ENCODE measurements around the gene GALNT2. TPM values are rescaled to one million over a fixed set of nuclear protein-coding genes. Genes with fewer than 3 reads are reported as not detected.

The GALNT2 gene
- total RNA-seq, 1 experiment from 2014 or later = 141 TPM

- no TSS peak for BruUV-seq (replicated peaks)
- TF ChIP-seq CTCF (IDR thresholded peaks at IDR 0.05; ENCODE audit: unreplicated experiment) = no peak
- H3K9me3 Mint-ChIP-seq (ENCODE audit: low read depth, unreplicated experiment) = no peaks in the 10 kb centered on the region
- H3K4me3 Mint-ChIP-seq (ENCODE audit: low read depth, unreplicated experiment) = no peak overlapping the region
- peaks cover 36% of the 10 kb centered on the region for H3K4me1 Mint-ChIP-seq (ENCODE audit: low read depth, unreplicated experiment)
- DNase-seq = no peak
- H3K36me3 Mint-ChIP-seq (ENCODE audit: insufficient read depth, unreplicated experiment) = peaks cover 7% of the 10 kb centered on the region
- no peak overlapping the region for H3K27ac Mint-ChIP-seq (ENCODE audit: unreplicated experiment)
- no peaks in the 10 kb centered on the region for H3K27me3 Mint-ChIP-seq (ENCODE audit: unreplicated experiment)
- intact Hi-C loops (cut with micrococcal nuclease; ENCODE audit: unreplicated experiment) = loop anchor here (5.0 to 10.0 kb wide), 2 partner anchors 142 to 204 kb away; no protein-coding TSS in a partner anchor
- CTCF ChIA-PET = no interaction called here
Observed at GRCh38 chr1:230308821-230309220, 241.8 kb downstream of the GALNT2 start.

- Mint-ChIP-seq H3K27ac (ENCODE audit: unreplicated experiment) (no peak overlapping the region), H3K9me3 (ENCODE audit: low read depth, unreplicated experiment) (no peaks in the 10 kb centered on the region), H3K27me3 (ENCODE audit: unreplicated experiment) (no peaks in the 10 kb centered on the region), H3K4me3 (ENCODE audit: low read depth, unreplicated experiment) (no peak overlapping the region), H3K36me3 (ENCODE audit: insufficient read depth, unreplicated experiment) (peaks cover 7% of the 10 kb centered on the region), H3K4me1 (ENCODE audit: low read depth, unreplicated experiment) (peaks cover 36% of the 10 kb centered on the region)
- intact Hi-C loops (cut with micrococcal nuclease; ENCODE audit: unreplicated experiment) = loop anchor here (1.0 to 10.0 kb wide), 5 partner anchors 142 to 1052 kb away; no protein-coding TSS in a partner anchor
- no peak for TF ChIP-seq CTCF (IDR thresholded peaks at IDR 0.05; ENCODE audit: unreplicated experiment)
- CTCF ChIA-PET = interaction anchor here (0.6 kb wide), 1 partner anchor 776 kb away, joined by 5 read pairs; no protein-coding TSS in a partner anchor
- no TSS peak for BruUV-seq (replicated peaks)
- no peak for DNase-seq
Observed at GRCh38 chr1:230309646-230310177, 242.7 kb downstream of the GALNT2 start.

GRCh38 chr1:230310381-230311163, 243.5 kb downstream of the GALNT2 start:
- peak; percentile 79 for TF ChIP-seq CTCF (IDR thresholded peaks at IDR 0.05; ENCODE audit: unreplicated experiment)
- no peak overlapping the region for H3K4me3 Mint-ChIP-seq (ENCODE audit: low read depth, unreplicated experiment)
- peak overlapping the region; percentile 7 for H3K27ac Mint-ChIP-seq (ENCODE audit: unreplicated experiment)
- peaks cover 7% of the 10 kb centered on the region for H3K36me3 Mint-ChIP-seq (ENCODE audit: insufficient read depth, unreplicated experiment)
- H3K27me3 Mint-ChIP-seq (ENCODE audit: unreplicated experiment) = no peaks in the 10 kb centered on the region
- intact Hi-C loops (cut with micrococcal nuclease; ENCODE audit: unreplicated experiment) = loop anchor here (1.0 to 5.0 kb wide), 3 partner anchors 529 to 1053 kb away; no protein-coding TSS in a partner anchor
- peak; percentile 82 for DNase-seq
- H3K4me1 Mint-ChIP-seq (ENCODE audit: low read depth, unreplicated experiment) = peaks cover 36% of the 10 kb centered on the region
- no TSS peak for BruUV-seq (replicated peaks)
- H3K9me3 Mint-ChIP-seq (ENCODE audit: low read depth, unreplicated experiment) = no peaks in the 10 kb centered on the region
- CTCF ChIA-PET = interaction anchor here (0.6 to 1.2 kb wide), 3 partner anchors 403 to 776 kb away, joined by 3 to 5 read pairs (median 4); partner anchors contain the start of gene AGT

- TF ChIP-seq CTCF (IDR thresholded peaks at IDR 0.05; ENCODE audit: unreplicated experiment) = no peak
- no peak overlapping the region for H3K4me3 Mint-ChIP-seq (ENCODE audit: low read depth, unreplicated experiment)
- no TSS peak for BruUV-seq (replicated peaks)
- H3K9me3 Mint-ChIP-seq (ENCODE audit: low read depth, unreplicated experiment) = no peaks in the 10 kb centered on the region
- H3K36me3 Mint-ChIP-seq (ENCODE audit: insufficient read depth, unreplicated experiment) = peaks cover 2% of the 10 kb centered on the region
- no peak for DNase-seq
- H3K27ac Mint-ChIP-seq (ENCODE audit: unreplicated experiment) = no peak overlapping the region
- H3K27me3 Mint-ChIP-seq (ENCODE audit: unreplicated experiment) = no peaks in the 10 kb centered on the region
- peaks cover 32% of the 10 kb centered on the region for H3K4me1 Mint-ChIP-seq (ENCODE audit: low read depth, unreplicated experiment)
- CTCF ChIA-PET = interaction anchor here (0.7 kb wide), 2 partner anchors 25 to 143 kb away, joined by 4 read pairs; no protein-coding TSS in a partner anchor
- intact Hi-C loops (cut with micrococcal nuclease; ENCODE audit: unreplicated experiment) = loop anchor here (5.0 kb wide), 1 partner anchor 1055 kb away; no protein-coding TSS in a partner anchor
Observed at GRCh38 chr1:230312676-230313075, 245.6 kb downstream of the GALNT2 start.

All from Calu3 (cell line).